GM19463 (cell line): ENCODE measurements around the gene TBX1.

ENCODE experiments used
- ATAC-seq: cut with Tn5 transposase; IDR thresholded peaks from one replicate; pipeline ENCODE4 v1.9.1; 2021; ENCODE audit warnings: mild to moderate bottlenecking, moderate library complexity; ENCODE audit not compliant: unreplicated experiment

The TBX1 gene

GRCh38 chr22:19797086-19798002 is 36.8 kb downstream of the TBX1 start:
- no peak for ATAC-seq

DNA sequence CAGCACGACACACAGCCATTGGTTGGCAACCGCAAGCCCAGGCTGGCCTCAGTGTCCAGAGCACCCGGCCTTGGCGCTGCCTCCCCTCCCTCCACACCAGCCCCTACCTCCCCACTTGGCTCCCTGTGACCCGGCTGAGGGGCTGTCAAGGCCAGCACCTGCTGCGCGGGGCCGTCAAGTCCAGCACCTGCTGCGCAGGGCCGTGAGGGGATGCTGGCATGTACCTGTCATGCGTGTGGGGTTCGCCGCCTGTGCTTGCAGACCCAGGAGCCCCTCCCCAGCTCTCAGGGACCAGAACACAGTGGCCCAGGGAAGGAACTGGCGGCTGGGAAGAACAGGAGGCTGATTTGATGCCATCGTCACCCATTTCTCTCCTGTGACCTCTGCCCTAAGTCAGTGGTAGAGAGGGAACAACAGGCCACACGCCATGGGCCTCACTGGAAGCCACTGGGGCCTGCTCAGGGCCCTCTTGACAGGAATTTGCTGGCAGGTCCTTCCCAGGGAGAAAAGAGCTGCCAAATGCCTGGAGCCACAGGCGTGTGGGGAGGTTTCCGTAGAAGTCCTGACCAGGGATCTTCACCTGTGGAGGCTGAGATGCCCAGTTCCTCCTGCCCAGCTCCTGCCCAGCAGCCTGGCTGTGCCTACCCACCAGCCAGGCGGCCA is 37.6 kb downstream of the TBX1 start:
- ATAC-seq: no peak

DNA sequence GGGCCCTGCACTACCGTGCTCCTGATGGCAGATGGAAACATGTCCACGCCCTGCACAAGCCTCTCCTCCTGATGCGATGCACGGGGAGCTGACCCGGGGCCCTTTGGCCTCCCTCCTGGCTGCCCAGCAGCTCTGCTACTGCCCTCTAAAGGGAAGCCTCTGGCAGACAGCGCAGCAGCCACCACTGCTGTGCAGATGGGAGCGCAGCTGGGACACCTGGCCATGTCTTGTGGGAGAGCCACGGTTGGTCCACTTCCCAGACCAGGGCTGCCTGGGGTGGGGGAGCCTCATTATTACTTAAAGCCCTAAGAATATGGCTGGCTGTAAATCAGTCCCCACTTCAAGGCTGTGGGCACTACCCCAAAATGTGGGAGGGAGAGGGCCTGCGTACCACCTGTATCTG is 38.3 kb downstream of the TBX1 start:
- ATAC-seq: no peak

DNA sequence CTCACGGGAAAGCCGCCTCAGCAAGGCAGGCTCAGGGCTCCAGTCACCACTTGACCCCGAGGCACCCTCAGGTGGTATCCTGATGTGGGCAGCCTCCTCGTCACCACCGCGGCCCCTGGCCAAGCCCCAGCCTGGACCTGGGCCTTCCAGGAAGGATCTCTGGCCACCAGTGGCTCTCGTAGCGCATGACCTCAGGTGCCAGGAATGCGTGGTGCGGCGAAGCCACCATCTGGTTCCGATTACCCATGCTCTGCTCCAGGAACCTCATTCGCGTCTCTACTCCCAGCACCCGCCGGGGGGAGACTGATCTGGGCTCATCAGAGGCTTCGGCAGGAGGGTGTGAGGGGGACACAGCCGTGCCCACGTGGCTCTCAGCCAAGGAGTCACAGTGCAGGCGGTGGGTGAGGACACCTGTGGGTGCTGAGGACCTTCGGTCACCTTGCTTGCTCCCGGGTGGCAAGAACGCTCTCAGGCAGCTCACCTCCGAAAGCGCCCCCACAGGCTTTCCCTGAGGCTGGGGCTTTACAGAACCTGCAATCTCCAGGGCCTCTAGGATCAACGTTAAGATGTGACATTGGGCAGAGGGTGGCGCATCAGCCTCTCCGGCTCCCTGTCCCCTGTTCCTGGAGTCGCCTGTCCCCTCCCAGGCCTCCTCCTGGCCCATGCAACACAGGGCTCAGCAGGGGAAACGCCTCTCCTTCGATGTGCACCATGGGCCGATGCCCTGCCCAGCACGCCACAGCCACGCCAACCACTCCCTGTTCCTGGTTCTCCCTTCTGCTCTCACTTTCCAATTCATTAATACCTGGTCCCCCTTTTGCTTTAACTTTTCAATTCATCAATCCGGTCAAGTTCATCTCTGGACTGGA is 39.0 kb downstream of the TBX1 start:
- no peak for ATAC-seq

- no peak for ATAC-seq
Observed at GRCh38 chr22:19800306-19800705, 39.7 kb downstream of the TBX1 start.

DNA sequence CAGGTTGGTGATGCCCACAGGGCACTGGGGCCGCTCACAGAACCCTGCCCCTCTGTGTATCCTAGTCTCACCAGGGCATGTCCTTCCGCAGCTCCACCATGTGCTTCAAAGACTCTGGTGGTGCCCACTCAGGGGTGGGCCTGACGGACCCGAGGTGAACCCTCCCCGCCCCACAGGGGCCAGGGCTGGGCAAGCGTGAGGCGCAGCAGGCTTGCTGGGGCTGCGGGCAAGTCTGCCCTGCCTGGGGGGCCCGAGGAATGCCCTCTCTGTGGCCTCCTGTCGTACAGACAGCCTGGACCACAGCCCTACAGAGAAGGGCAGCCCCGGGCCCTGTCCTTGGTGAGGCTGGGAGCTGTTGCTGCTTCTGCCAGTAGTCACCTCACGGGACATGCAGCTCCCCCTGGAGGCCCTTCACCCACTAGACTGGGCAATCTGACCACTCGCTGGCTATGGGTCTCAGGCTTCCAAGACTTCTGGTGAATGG is 40.2 kb downstream of the TBX1 start:
- no peak for ATAC-seq

DNA sequence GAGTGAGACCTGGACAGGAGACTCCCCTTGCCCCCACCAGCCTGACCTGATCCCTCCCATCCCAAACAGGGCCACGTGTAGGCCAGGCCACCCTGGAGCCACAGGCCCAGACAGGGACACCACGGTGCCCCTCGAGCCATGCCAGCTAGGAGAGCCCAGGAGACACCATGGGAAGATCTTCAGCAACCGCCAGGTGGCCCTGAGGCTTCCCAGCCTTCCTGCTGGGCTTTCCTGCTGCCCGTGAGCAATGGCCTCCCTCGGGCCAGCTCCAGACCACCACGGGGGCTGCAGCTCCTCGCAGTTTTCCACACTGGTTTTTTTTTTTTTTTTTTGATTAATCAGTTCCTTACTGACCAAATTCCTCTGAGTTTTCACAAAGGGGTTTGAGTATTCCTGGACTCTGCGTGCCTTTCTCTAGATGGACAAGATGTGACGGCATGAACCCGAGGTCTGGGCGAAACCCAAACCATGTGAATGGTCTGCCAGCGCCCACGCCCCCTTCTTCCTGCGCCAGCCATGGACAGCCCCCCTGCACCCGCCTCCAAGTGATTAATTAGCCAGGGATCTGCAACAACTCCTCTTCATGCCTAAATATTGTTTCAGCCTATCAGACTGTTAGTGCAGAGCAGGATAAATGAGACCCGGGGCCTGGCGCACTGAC is 40.9 kb downstream of the TBX1 start:
- no peak for ATAC-seq

GRCh38 chr22:19802001-19802893 is 41.7 kb downstream of the TBX1 start:
- ATAC-seq: no peak

- ATAC-seq: no peak
Observed at GRCh38 chr22:19802894-19803735, 42.5 kb downstream of the TBX1 start.

DNA sequence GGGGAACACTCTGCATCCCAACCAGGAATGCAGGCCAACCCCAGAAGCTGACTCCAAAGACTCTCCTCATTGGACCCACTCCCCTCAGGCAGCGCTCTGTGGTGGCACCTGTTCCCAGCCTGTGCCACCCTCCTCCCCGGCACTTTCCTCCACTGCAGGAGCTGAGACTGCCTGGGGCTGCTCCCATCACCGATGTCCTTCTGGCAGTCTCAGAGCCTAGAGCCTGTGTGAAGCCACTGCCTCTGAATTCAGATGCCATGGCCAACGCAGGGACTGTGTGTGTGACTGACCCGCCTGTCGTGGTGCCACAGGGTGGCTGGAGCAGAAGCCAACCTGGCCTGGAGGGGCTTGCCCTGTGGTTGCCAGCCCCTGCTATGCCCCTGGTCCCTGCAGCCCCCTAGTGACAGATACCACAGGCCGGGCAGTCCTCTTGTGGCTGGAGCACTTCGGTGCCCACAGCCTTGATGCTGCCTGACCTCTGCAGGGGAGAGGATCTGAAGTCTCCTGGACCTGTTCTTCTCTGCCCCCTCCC is 43.2 kb downstream of the TBX1 start:
- no peak for ATAC-seq

DNA sequence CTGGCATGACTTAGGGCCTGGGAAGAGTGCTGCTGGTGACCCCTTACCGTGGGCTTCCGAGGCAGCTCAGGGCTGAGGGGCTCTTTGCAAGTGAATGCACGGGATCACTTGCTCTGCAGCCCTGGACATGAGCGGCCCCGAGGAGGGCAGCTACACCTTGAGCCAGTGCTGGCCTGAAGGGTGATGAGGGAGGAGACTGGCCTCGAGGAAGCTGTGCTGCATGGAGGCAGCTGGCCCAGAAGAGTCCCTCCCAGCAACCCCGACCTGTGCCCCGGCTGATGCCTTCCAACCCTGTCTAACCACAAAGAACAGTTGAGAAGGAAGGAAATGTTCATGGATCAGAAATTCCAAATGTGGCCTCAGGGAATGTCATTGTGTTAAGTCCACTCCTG is 45.2 kb downstream of the TBX1 start:
- no peak for ATAC-seq

GRCh38 chr22:19806213-19807160 is 45.9 kb downstream of the TBX1 start:
- ATAC-seq: no peak

DNA sequence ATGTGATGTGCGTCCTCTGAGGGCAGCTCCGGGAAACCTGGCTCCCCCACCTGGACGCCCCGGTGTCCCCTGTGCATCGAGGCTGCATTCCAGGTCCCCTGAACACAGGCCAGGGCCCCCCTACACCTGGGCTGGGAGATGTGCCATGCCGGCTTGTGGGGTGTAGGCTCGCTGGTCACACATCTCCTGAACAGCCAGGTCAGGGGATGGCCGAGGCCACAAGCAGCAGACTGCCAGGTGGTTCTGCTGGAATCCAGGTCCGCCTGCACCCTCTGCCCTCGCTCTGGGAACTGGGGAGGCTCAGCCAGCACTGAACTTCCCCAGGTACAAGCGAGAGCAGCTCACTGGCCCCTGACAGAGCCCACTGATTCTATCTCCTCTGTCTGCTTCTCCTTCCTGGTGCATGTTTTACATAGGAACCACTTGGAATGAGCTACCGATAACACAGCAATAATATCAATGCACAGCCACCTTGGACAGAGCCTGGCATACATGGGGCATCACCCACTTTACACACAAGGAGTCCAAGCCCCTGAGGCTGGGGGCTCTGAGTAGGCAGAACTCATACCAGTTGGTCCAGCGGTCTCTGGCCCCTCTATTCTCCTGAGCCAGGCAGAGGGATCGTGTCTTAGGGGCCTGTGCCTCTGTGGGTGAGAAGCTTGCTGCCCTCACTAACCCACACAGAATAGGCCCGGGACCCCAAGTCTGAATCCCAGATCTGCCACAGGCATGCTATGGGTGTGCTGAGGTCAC is 46.8 kb downstream of the TBX1 start:
- ATAC-seq: no peak

DNA sequence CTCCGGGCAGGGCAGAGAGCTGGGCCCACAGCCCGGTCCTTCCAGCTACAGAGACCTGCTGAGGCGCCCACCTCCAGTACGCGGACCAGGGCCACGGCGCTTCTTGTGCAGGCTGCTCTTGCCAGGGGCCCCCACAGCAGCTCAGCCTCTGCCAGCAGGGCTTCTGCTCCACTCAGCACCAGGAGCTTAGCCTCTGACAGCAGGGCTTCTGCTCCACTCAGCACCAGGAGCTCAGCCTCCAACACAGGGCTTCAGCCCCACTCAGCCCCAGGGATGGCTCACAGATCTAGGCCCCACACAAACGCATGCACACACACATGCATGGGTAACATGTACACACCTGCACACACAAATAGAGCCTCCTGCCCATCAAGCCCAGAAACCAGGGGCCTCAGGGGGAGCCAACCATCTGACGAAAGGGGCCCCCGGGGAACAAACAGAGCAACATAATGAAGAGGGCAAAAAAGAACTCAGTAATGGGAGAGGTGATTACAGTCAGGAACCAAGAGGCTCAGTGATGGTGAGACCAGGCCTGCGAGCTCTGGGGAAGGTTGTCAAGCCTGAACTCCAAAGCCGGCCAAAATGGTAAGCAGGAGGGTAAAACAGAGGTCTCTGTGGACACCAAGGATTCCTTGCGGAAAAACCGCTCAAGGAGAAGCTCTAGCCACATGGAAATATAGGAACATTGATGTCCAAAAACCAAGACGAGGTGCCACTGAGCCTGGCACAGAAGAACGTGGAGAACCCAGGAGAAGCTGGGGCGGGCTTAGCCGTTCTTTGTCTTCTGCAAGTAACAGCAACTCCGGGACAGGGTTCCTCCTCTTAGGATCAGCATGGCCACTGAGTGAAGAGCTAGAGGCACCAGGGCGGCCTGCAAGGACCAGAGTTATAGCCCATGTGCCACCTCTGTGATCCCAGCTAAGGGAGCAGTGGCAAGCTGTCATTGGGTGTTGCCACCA is 47.6 kb downstream of the TBX1 start:
- no peak for ATAC-seq

GRCh38 chr22:19808873-19809478 is 48.4 kb downstream of the TBX1 start:
- ATAC-seq: no peak
